Measurements from ENCODE around the gene RND2.
"Not testable (repeated sequence)": the region's sequence is repeated elsewhere in the genome, so short reads cannot be mapped to it uniquely, and the experiment has no call there.

The RND2 gene

GRCh38 chr17:43027091-43028032 is 2.3 kb downstream of the RND2 start:
- no peak for DNase-seq

- DNase-seq = no peak
These were observed 3.3 kb downstream of the RND2 start for GRCh38 chr17:43028221-43028861.

DNA sequence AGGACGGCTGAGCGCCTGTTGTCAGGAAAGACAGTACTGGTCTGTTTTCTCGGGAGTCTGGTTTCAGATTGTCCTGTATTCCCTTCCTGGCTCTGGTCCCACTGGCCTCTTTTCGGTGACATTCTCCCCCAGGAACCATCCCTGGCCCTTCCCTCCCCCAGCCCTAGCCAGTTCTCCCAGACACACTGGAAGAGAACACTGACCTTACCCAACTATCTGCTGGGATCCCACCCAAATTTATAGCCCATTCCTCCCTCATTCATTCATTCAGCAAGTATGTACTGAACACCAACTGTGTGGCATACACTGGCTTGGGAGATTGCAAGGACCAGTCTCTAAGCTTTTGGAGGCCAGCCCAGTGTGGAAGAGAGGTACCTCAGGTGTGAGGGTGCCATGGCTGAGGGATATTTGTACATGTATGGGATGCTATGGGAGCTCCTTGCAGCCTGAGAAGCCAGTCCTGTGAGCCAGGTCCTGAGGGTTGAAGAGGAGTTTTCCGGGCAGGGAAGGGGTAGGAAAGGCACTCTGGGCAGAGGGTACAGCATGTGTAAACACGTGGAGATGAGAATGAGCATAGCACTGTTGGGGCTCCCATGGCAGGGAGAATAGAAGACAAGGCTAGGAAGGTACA is 5.2 kb downstream of the RND2 start:
- DNase-seq = no peak

DNA sequence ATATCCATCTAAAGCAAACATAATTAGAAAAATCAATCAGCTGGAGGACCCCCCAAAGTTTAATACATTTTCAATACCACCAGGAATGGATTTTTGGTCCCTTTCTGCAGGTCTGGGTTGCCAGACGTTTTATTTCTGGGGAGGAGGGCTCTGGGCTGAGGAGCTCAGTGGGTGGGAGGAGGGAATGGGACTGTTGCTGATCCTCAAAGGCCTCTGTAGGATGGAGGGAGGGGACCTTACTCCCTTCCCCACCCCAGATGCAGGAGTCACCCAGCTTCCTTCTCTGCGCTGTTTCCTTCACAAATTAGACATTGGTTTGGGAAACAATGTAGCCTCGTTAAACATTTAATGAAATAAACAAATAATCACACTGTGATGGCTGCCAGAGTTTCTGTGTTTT is 6.6 kb downstream of the RND2 start:
- DNase-seq = no peak

GRCh38 chr17:43033948-43034881 is 9.2 kb downstream of the RND2 start:
- no peak for DNase-seq

DNA sequence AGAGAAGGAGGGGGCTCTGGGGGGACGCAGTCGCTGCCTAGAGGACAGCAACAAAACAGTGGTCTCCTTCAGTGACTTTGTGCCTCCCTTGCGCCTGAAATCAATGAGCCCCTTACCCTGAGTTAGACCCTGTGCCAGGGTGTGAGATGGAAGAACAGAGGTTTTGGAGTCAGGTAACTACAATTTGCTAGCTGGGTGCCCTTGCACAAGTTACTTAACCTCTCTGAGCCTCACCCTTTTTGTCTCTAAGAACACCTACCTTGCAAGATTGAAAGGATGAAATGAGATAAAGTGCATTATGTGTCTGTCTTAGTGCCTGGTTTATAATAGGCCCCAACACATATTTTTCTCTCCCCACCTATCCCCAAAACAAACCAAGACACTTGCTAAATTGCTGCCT is 9.9 kb downstream of the RND2 start:
- DNase-seq = no peak

GRCh38 chr17:43039646-43040045 is 14.6 kb downstream of the RND2 start:
- DNase-seq = no peak

GRCh38 chr17:43040655-43041054 is 15.6 kb downstream of the RND2 start:
- DNase-seq = no peak

GRCh38 chr17:43042025-43042628 is 17.1 kb downstream of the RND2 start:
- DNase-seq = no peak

GRCh38 chr17:43043307-43043706 is 18.3 kb downstream of the RND2 start:
- no peak for DNase-seq

DNA sequence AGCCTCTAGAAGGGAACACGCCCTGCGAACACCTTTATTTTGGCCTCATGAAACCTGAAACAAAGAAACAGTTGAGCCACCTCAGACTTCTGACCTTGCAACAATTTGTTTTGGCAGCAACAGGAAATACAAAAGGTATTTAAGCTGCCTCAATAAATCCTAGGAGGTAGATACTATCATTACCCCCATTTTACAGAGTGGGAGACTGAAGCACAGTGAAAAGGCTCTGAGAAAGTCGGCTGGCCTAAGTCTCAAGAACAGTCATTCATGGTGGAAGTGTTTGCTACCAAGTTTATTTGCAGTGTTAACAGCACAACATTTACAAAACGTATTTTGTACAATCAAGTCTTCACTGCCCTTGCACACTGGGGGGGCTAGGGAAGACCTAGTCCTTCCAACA is 19.0 kb downstream of the RND2 start:
- no peak for DNase-seq

DNA sequence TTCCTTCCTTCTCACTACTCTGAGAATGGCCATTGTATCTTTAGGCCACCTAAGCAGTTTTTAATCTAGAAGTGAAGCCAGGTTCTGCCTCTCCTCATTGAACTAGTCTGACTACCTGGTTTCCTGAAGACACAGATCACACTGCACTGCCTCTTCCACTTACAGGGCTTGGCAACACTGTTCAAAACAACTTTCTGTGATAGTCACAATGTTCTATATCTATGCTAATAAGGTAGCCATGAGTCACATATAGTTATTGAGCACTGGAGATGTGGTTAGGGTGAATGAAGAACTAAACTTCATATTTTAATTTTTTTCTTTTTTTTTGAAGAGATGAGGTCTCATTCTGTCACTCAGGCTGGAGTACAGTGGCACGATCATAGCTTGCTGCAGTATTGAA is 26.9 kb downstream of the RND2 start:
- DNase-seq = no peak

DNA sequence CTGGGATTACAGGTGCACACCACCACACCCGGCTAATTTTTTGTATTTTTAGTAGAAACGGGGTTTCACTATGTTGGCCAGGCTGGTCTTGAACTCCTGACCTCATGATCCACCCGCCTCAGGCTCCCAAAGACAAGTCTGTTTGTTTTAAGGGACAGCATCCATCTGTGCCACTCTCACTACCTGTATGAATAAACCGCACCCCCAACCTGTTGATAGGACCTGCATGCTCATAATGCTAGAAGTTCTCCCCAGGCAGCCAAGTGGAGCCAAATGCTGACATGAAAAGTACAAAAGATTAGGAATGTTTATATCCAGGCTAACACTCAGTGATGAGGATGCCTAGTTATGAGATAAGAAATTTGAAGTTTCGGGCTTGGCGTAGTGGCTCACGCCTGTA is 28.0 kb downstream of the RND2 start:
- DNase-seq = not testable (repeated sequence)

DNA sequence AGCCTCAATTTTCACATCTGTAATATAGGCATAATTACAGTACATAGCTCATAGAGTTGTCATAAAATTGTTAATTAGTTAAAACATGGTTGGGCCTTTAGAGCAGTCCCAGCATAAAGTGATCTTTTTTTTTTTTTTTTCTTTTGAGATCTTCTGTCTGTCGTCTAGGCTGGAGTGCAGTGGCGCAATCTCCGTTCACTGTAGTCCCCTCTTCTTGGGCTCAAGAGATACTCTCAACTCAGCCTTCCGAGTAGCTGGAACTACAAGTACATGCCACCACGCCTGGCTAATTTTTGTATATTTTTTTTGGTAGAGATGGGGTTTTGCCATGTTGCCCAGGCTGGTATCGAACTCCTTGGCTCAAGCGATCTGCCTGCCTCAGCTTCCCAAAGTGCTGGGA is 31.0 kb downstream of the RND2 start:
- DNase-seq = no peak

- no peak for DNase-seq
These were observed 38.1 kb downstream of the RND2 start for GRCh38 chr17:43062984-43063638.

GRCh38 chr17:43068570-43069367 is 43.7 kb downstream of the RND2 start:
- DNase-seq = no peak

DNA sequence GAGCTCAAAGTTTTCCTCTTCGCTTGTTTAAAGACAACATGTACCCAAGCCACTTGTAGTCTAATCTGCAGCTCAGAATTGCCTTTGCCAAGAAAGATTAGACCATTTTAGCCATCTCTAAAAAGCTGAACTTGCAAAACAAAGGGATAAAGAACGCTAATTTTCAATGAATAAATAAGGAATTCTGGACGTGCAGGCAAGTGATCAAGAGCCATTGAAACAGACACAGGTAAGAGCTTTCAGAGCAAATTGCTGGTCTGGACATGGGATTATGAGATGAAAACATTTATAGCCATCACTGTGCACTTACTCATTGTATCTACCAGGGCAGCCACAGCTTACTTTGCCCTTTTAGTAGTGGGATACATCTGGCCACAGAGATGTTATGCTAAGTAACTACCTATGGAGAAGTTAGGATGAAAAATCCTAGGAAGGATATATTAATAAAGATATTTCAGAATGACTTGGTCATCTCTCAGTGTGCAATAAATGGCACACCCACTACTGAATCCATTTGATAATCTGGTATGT is 44.4 kb downstream of the RND2 start:
- no peak for DNase-seq

GRCh38 chr17:43070257-43070656 is 45.2 kb downstream of the RND2 start:
- no peak for DNase-seq

DNA sequence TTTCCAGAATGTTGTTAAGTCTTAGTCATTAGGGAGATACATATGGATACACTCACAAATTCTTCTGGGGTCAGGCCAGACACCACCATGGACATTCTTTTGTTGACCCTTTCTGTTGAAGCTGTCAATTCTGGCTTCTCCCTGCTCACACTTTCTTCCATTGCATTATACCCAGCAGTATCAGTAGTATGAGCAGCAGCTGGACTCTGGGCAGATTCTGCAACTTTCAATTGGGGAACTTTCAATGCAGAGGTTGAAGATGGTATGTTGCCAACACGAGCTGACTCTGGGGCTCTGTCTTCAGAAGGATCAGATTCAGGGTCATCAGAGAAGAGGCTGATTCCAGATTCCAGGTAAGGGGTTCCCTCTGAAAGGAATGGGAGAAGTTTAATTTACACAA is 45.8 kb downstream of the RND2 start:
- DNase-seq = no peak

- DNase-seq = no peak
These were observed 49.8 kb downstream of the RND2 start for GRCh38 chr17:43074869-43075268.

All from NCI-H226 (cell line).